Osteoblast (primary cell): ENCODE results near the gene GATC. TPM values are rescaled to one million over a fixed set of nuclear protein-coding genes. Genes with fewer than 3 reads are reported as not detected.
A peak's percentile ranks its signal among the peaks of the same experiment; 100 is the strongest.

Experiments used
- DNase-seq: peaks from one replicate; pipeline ENCODE4 v3.0.0; 2011; ENCODE audit warnings: low spot score, mixed read lengths; ENCODE audit not compliant: insufficient read length; ENCODE audit errors: missing footprints
- H2AFZ ChIP-seq: 2 replicates; pipeline ENCODE4 v1.6.0; 2011; ENCODE audit warnings: mild to moderate bottlenecking, low read length
- H3K27ac ChIP-seq: 2 replicates; pipeline ENCODE4 v1.5.1; 2011; ENCODE audit warnings: mild to moderate bottlenecking, low read depth, low read length, moderate library complexity
- H3K27me3 ChIP-seq: 2 replicates; pipeline ENCODE4 v1.6.0; 2012; ENCODE audit warnings: mild to moderate bottlenecking, control low read depth, inconsistent platforms, low read length, moderate library complexity; ENCODE audit not compliant: insufficient read depth
- H3K36me3 ChIP-seq: 2 replicates; pipeline ENCODE4 v1.5.1; 2011; ENCODE audit warnings: mild to moderate bottlenecking, low read length, control low read depth, moderate library complexity; ENCODE audit not compliant: insufficient read depth
- H3K4me1 ChIP-seq: 2 replicates; pipeline ENCODE4 v1.5.1; 2011; ENCODE audit warnings: mild to moderate bottlenecking, low read length, control low read depth, moderate library complexity; ENCODE audit not compliant: insufficient read depth
- H3K4me2 ChIP-seq: 2 replicates; pipeline ENCODE4 v1.6.0; 2011; ENCODE audit warnings: mild to moderate bottlenecking, low read length; ENCODE audit not compliant: insufficient read depth
- H3K4me3 ChIP-seq: fragments of 200-600 bp; sonication (generic); 3 replicates; pipeline ENCODE4 v1.5.1; 2012; ENCODE audit warnings: mild to moderate bottlenecking, low read length, inconsistent platforms; ENCODE audit not compliant: insufficient read depth
- H3K79me2 ChIP-seq: 2 replicates; pipeline ENCODE4 v1.6.0; 2012; ENCODE audit warnings: mild to moderate bottlenecking, low read length, control low read depth, inconsistent platforms; ENCODE audit not compliant: insufficient read depth
- H3K9me3 ChIP-seq: 2 replicates; pipeline ENCODE4 v1.5.1; 2011; ENCODE audit warnings: low read depth, low read length, control low read depth
- H4K20me1 ChIP-seq: 2 replicates; pipeline ENCODE4 v1.6.0; 2012; ENCODE audit warnings: mild to moderate bottlenecking, low read length, control low read depth; ENCODE audit not compliant: insufficient read depth
- CTCF ChIP-seq: IDR thresholded peaks from 2 replicates; pipeline ENCODE4 v1.5.1; 2011; ENCODE audit warnings: mild to moderate bottlenecking, low read depth, low read length, moderate library complexity; ENCODE audit errors: extremely low read depth
- total RNA-seq: library from RNA; depleted of rRNA; stranded (reverse); fragments of >200 nt; gene quantifications from 2 replicates; pipeline ENCODE4 v1.2.3, GENCODE V29; 2012

GATC gene
- total RNA-seq, 1 donor: 14.5 TPM

DNA sequence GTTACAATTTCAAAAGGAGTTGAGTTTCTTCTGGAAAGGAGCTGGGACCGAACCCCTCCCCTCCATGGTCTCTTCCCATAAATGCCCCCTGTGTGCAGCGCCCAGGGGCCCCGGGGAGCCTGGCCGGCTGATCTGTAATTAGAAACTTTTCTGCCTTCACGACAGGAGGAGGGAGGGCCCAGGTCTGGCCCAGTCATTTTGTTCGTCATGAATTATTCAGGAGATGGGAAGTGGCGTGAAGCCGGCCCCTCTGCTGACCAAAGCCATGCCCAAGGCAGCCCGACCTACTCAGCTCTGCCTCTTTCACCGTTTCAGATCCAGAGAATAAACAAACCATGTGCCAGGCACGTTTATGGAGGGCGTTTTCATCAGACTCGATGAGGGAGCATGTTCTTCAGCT is 44.0 kb upstream of the GATC start:
- H3K4me2 ChIP-seq: no peak overlapping the region
- H2AFZ ChIP-seq: peak overlapping the region; percentile 44
- no peaks in the 10 kb centered on the region for H3K9me3 ChIP-seq

DNA sequence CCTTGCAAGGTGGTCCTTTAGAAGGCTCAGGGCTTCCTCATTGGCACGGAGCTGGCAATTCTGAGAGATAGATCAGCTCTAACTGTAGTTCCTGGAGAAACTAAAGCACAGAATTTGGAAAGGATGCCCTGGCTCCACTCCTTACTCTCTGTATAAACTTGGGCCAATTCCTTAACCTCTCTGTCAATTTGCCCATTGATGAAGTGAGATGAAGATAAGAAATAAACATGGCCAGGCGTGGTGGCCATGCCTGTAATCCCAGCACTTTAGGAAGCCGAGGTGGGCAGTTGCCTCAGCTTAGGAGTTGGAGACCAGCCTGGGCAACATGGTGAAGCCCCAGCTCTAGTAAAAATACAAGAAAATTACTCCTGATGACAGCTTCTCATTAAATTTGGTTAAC is 42.4 kb upstream of the GATC start:
- Histone ChIP-seq H3K27me3 (no peaks in the 10 kb centered on the region), H3K79me2 (no peaks in the 10 kb centered on the region), H3K27ac (no peak overlapping the region), H3K36me3 (no peaks in the 10 kb centered on the region), H3K4me1 (no peaks in the 10 kb centered on the region), H3K4me2 (no peak overlapping the region), H4K20me1 (no peaks in the 10 kb centered on the region), H3K4me3 (no peak overlapping the region), H3K9me3 (no peaks in the 10 kb centered on the region), H2AFZ (no peak overlapping the region)
- DNase-seq: peak; percentile 55
- TF ChIP-seq CTCF: no peak

More for the DNA sequence above, 44.0 kb upstream of the GATC start:
- no peak for TF ChIP-seq CTCF
- Histone ChIP-seq H3K27me3 (peaks cover 12% of the 10 kb centered on the region), H4K20me1 (no peaks in the 10 kb centered on the region), H3K4me1 (no peaks in the 10 kb centered on the region), H3K36me3 (no peaks in the 10 kb centered on the region), H3K4me3 (no peak overlapping the region), H3K79me2 (no peaks in the 10 kb centered on the region), H3K27ac (no peak overlapping the region)
- DNase-seq: peak; percentile 81

GRCh38 chr12:120404271-120404670 is 42.0 kb upstream of the GATC start:
- DNase-seq: no peak
- Histone ChIP-seq H3K79me2 (no peaks in the 10 kb centered on the region), H3K4me2 (no peak overlapping the region), H3K4me1 (no peaks in the 10 kb centered on the region), H3K4me3 (no peak overlapping the region), H3K9me3 (no peaks in the 10 kb centered on the region), H3K27me3 (no peaks in the 10 kb centered on the region), H2AFZ (no peak overlapping the region), H3K36me3 (no peaks in the 10 kb centered on the region), H3K27ac (no peak overlapping the region), H4K20me1 (no peaks in the 10 kb centered on the region)
- TF ChIP-seq CTCF: no peak

DNA sequence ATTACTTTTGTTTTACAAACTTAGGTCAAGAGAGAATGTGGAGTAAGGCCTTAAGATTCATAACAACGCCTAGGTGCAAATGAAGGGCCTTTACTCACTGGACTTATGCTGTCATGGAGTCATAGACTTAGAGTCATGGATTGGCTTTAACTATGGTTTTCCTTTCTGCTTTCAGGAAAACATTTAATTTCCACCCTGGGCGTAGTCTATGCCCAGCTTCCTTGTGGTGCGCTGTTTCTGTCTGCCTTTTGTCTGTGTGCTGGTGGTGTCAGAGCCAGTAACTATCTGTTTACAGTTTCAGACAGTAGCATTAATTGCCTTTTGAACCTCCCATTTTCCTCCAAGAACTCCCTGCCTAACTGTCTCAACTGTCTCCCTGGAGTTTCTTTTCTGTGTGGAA is 40.2 kb upstream of the GATC start:
- no peak overlapping the region for H2AFZ ChIP-seq
- no peaks in the 10 kb centered on the region for H3K36me3 ChIP-seq
- no peaks in the 10 kb centered on the region for H3K79me2 ChIP-seq
- no peak for TF ChIP-seq CTCF
- peak; percentile 64 for DNase-seq
- no peak overlapping the region for H3K4me2 ChIP-seq
- H3K4me1 ChIP-seq: no peaks in the 10 kb centered on the region
- H4K20me1 ChIP-seq: no peaks in the 10 kb centered on the region
- H3K4me3 ChIP-seq: no peak overlapping the region
- no peaks in the 10 kb centered on the region for H3K9me3 ChIP-seq
- no peak overlapping the region for H3K27ac ChIP-seq
- no peaks in the 10 kb centered on the region for H3K27me3 ChIP-seq
